HG02981 (cell line): ENCODE results near the gene SLC9A9.
A peak's percentile ranks its signal among the peaks of the same experiment; 100 is the strongest.
"Not testable (repeated sequence)": the region's sequence is repeated elsewhere in the genome, so short reads cannot be mapped to it uniquely, and the experiment has no call there.

Source experiments
- ATAC-seq: cut with Tn5 transposase; IDR thresholded peaks from one replicate; pipeline ENCODE4 v1.9.1; 2021; ENCODE audit warnings: mild to moderate bottlenecking, moderate library complexity; ENCODE audit not compliant: unreplicated experiment

SLC9A9 gene

DNA sequence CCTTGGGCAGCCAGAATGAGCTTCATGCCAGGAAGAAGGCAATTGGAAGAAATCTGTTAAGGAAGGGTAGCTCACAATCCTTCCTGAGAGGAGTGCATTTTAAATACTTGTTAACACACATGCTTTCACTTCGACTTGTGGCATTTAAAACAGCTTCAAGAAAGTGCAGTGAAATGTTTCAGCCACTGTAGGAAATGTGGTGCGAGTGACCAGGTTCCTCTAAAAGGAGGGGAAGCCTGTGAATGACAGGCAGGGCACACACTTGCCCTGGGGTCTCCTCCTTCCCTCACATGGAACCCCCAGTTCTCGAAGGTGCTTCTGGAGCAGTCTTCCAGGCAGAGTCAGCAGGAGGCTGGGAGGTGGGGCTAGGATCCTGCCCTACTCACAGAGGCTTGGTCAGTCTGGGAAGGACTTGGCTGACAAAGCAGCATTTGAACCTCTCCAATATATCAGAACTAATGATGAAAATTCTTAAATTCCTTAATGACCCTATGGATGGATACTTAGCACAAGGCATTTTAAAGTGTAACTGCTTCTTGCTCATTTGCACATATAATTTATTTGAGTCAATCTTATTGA lies 370.1 kb downstream of the SLC9A9 start:
- no peak for ATAC-seq

- ATAC-seq: no peak
These were observed 371.2 kb downstream of the SLC9A9 start for GRCh38 chr3:143476965-143477640.

GRCh38 chr3:143475981-143476380 lies 372.3 kb downstream of the SLC9A9 start:
- ATAC-seq: no peak

- no peak for ATAC-seq
These were observed 375.3 kb downstream of the SLC9A9 start for GRCh38 chr3:143472731-143473523.

DNA sequence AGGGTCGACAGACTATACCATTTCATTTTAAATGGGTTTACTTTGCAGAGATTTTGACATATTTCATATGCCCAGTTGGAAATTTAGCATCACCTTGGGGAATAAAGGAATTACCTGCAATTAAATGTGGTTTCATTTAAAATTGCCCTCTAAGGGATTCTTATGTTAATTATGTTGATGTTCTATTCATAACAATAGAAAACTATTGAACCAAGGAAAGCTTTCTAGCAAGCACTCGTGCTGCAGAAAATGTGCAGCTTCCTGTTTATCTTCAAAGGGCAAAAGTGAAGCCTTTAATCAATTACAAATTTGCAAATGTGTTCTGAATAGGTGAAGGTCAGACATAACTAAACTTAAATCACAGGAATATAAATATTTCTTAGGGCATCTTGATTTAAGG lies 376.6 kb downstream of the SLC9A9 start:
- no peak for ATAC-seq

DNA sequence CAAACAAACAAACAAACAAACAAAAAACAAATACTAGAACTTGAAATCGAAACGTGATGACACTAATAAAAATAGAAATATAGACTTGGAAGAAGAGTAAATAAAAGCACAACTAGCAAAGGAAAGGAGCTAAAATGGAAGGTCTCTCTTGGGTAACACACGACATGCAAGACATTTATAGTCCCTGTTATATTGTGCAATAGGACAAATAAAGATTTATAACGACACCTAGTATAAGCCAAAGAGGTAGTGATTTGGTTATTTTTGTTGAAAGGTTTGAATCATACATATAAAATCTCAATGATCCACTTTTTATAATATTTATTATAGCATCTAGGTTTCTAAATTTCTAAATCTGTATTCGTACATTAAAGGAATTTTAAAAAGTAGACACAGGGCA lies 379.1 kb downstream of the SLC9A9 start:
- ATAC-seq: no peak

DNA sequence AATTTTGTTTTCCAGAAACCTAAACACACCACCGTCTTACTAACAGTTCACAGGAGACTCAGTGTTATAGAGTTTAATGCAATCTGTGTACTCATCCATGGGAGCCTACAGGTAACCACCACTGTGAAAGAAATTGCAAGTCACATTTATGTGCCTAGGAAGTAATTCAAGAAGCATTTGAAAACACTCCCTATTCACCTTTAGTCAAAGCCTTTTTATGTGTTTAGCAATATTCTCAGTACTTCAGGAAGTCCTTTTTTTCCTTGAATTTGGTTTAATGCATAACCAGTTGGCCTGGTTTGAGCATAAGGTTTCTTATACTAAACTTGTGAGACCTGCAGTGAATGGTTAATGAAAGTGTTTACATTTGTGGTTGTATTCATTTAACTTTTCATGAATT lies 382.6 kb downstream of the SLC9A9 start:
- ATAC-seq: no peak

GRCh38 chr3:143464850-143465249 lies 383.4 kb downstream of the SLC9A9 start:
- peak; percentile 70 for ATAC-seq

DNA sequence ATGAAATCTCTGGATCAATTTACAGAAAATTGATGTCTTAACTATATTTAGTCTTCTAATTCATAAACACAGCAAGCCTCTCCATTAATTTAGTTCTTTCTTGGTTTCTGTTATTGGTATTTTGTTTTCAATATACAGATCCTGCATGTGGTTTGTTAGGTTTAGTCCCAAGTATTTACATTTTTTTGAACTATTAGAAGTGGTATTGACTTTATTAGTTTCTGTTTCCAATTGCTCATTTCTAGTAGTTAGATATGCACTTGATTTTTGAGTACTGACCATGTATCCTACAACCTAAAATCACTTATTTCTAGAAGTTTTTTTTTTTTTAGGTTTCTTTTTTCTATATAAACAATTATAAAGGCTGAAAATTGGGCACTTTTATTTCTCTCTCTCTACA lies 392.8 kb downstream of the SLC9A9 start:
- ATAC-seq: no peak

DNA sequence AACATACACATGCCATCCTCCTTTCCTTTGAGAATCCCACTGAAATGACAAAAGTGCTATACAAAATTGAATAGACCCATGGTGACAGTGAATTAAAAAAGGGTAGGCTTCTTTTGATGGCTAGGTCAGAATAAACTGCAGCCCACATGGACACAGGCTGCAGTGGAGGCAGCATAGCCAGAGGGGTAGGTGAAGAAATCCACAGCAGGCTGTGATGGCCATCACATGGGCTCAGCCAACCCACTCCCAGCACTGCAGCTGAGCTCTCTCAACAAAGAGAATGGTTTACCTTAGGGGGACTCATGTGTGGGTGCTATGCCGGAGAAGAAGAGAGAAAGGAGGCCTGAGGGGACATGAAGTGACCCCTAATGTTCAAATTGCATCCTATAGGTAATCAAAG lies 397.6 kb downstream of the SLC9A9 start:
- ATAC-seq: no peak

- no peak for ATAC-seq
These were observed 400.8 kb downstream of the SLC9A9 start for GRCh38 chr3:143447491-143447890.

DNA sequence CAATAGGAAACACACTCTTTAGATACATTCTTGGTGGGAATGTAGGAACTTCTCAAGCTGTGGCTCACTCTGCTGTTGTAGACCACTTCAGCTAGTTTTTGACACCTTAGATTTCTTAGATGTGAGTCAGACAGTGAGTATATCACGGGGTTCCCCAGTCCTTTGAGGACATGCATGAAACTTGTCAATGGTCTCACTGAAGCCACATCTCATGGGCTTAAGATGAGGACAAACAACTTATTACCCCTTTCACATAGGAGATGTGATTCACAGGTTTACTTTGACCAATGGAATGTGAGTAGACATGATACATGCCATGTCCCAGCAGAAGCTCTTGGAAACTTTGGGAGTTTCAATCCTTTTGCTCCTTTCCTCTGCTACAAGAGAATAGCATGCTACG lies 403.1 kb downstream of the SLC9A9 start:
- peak; percentile 68 for ATAC-seq

DNA sequence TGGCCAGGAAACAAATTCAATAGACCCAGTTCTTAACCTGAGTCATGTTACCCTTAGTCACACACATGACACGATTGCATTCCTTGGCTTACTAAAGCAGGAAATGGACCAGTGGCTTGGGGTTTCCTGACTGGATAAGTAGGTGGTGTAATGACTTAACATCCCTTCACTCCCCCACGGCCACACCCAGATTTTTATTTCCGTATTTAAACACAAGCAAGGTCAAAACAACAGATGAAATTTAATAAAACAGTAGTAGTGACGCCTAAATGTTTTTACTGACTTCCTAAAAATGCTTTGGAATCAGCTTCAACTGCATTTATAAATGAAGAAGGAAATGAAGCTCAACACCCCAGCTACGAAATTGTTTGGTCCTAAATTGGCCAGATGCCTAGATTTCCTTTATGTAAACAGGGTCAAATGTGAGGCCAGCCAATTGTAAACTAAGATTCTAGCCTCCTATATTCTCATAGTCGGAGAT lies 404.4 kb downstream of the SLC9A9 start:
- ATAC-seq: no peak

GRCh38 chr3:143442814-143443447 lies 405.3 kb downstream of the SLC9A9 start:
- ATAC-seq: no peak

DNA sequence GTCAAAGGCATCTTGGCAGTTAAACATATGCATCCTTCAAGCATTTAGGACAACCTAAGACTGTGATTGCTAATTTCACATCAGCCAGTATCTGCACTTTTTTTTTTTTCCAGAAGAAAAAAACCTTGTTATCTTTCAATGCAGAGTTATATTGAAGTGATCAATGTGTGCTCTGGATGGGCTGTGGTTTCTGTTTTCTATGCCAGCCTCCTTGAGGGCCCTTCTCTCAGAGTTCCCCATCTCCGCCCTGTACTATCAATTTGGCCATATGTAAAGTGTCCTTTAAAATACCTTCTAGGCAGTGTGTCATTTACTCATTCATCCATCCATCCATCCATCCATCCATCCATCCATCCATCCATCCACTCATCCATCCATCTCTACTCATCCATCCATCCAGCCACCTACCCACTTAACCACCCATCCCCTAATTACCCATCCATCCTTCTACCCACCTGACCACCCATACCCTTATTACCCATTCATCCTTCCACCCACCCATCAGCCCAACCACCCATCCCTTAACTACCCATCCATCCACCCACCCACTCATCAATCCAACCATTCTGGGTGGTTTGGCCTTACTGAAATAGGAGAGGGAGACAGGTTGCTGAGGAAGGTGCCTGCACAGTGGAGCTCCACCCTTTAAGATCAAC lies 406.6 kb downstream of the SLC9A9 start:
- ATAC-seq: no peak

GRCh38 chr3:143439817-143440216 lies 408.5 kb downstream of the SLC9A9 start:
- no peak for ATAC-seq

DNA sequence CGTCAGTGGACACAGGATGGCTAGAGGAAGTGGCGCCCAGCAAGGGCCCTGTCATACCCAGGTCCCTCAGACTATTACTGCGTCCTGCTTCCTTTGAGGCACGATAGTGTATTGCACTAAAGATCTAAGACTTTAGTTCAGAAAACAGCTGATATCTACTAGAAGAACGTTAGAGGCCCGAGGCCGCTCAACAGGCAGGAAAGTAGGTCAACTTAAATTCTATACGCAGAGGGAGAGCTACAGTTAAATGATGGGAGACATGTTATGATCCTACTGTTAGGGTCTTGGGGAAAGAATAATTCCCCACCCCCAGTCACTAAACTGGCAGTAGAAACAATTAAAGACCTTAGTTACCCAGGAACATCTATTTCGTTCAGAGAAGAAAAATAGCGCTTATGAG lies 410.9 kb downstream of the SLC9A9 start:
- no peak for ATAC-seq

GRCh38 chr3:143436231-143436930 lies 411.9 kb downstream of the SLC9A9 start:
- no peak for ATAC-seq

- ATAC-seq: no peak
These were observed 414.4 kb downstream of the SLC9A9 start for GRCh38 chr3:143433787-143434378.

DNA sequence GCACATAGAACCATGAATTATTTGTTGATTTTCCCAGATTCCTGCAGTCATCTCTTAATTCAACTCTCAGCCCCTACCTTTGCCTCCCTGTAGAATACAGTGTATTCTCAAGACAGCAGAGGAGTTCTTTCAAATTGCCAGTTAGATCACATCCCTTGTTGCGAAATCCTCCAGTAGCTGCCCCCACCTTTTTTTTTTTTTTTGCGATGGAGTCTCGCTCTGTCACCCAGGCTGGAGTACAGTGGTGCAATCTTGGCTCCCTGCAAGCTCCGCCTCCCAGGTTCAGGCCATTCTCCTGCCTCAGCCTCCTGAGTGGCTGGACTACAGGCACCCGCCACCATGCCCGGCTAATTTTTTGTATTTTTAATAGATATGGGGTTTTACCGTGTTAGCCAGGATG lies 417.0 kb downstream of the SLC9A9 start:
- ATAC-seq: not testable (repeated sequence)
